DOHH2 (cell line): Measurements from ENCODE around the gene ELOB.

Source experiments
- CTCF ChIP-seq: fragments of 200-600 bp; sonication (generic); IDR thresholded peaks from one replicate; pipeline ENCODE4 v1.5.1; 2014; ENCODE audit warnings: antibody characterized with exemption, mild to moderate bottlenecking, low read depth, low read length; ENCODE audit not compliant: poor library complexity, severe bottlenecking
- EZH2phosphoT487 ChIP-seq: fragments of 200-600 bp; sonication (generic); IDR thresholded peaks from 2 replicates; pipeline ENCODE4 v1.6.1; 2017; ENCODE audit warnings: borderline replicate concordance, mild to moderate bottlenecking, antibody characterized with exemption, low read length, moderate library complexity, mixed read lengths

- TF ChIP-seq CTCF, result no peak
- no peak for TF ChIP-seq EZH2phosphoT487
Observed at GRCh38 chr16:2738615-2739014, 38.5 kb downstream of the ELOB start.
